Osteoblast (primary cell): Measurements from ENCODE around the gene TENT5C. TPM values are rescaled to one million over a fixed set of nuclear protein-coding genes. Genes with fewer than 3 reads are reported as not detected.

ENCODE experiments used
- DNase-seq: peaks from one replicate; pipeline ENCODE4 v3.0.0; 2011; ENCODE audit warnings: low spot score, mixed read lengths; ENCODE audit not compliant: insufficient read length; ENCODE audit errors: missing footprints
- H2AFZ ChIP-seq: 2 replicates; pipeline ENCODE4 v1.6.0; 2011; ENCODE audit warnings: mild to moderate bottlenecking, low read length
- H3K27ac ChIP-seq: 2 replicates; pipeline ENCODE4 v1.5.1; 2011; ENCODE audit warnings: mild to moderate bottlenecking, low read depth, low read length, moderate library complexity
- H3K27me3 ChIP-seq: 2 replicates; pipeline ENCODE4 v1.6.0; 2012; ENCODE audit warnings: mild to moderate bottlenecking, control low read depth, inconsistent platforms, low read length, moderate library complexity; ENCODE audit not compliant: insufficient read depth
- H3K36me3 ChIP-seq: 2 replicates; pipeline ENCODE4 v1.5.1; 2011; ENCODE audit warnings: mild to moderate bottlenecking, low read length, control low read depth, moderate library complexity; ENCODE audit not compliant: insufficient read depth
- H3K4me1 ChIP-seq: 2 replicates; pipeline ENCODE4 v1.5.1; 2011; ENCODE audit warnings: mild to moderate bottlenecking, low read length, control low read depth, moderate library complexity; ENCODE audit not compliant: insufficient read depth
- H3K4me2 ChIP-seq: 2 replicates; pipeline ENCODE4 v1.6.0; 2011; ENCODE audit warnings: mild to moderate bottlenecking, low read length; ENCODE audit not compliant: insufficient read depth
- H3K4me3 ChIP-seq: fragments of 200-600 bp; sonication (generic); 3 replicates; pipeline ENCODE4 v1.5.1; 2012; ENCODE audit warnings: mild to moderate bottlenecking, low read length, inconsistent platforms; ENCODE audit not compliant: insufficient read depth
- H3K79me2 ChIP-seq: 2 replicates; pipeline ENCODE4 v1.6.0; 2012; ENCODE audit warnings: mild to moderate bottlenecking, low read length, control low read depth, inconsistent platforms; ENCODE audit not compliant: insufficient read depth
- H3K9me3 ChIP-seq: 2 replicates; pipeline ENCODE4 v1.5.1; 2011; ENCODE audit warnings: low read depth, low read length, control low read depth
- H4K20me1 ChIP-seq: 2 replicates; pipeline ENCODE4 v1.6.0; 2012; ENCODE audit warnings: mild to moderate bottlenecking, low read length, control low read depth; ENCODE audit not compliant: insufficient read depth
- total RNA-seq: library from RNA; depleted of rRNA; stranded (reverse); fragments of >200 nt; gene quantifications from 2 replicates; pipeline ENCODE4 v1.2.3, GENCODE V29; 2012
- TF ChIP-seq, protein P1 (sequence below): IDR thresholded peaks from 2 replicates; pipeline ENCODE4 v1.5.1; 2011; ENCODE audit warnings: mild to moderate bottlenecking, low read depth, low read length, moderate library complexity; ENCODE audit errors: extremely low read depth

The TENT5C gene
- total RNA-seq, 1 donor: 0.36 TPM

DNA sequence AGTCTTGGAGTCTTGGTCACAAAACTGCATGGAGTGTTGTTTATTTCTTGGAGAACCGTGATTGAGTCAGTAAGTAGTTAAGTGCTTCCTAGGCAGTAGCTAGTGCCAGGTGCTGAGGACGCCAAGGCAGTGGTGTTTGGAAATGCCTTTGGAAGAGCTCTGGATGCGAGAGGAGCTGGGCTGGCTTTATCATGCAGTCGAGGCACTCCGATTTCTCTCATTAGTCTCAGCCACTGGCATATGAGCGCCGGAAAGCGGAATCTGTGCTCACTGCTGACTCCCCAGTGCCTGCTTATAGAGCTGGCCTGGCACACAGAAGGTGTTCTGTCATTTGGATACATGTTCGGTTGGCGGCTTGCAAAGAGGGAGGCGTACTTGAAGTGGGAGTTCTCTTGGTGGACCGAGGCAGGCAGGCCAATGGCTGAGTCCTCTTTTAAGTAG lies 3.6 kb downstream of the TENT5C start:
- H2AFZ ChIP-seq: no peak overlapping the region
- TF ChIP-seq, protein P1, sequence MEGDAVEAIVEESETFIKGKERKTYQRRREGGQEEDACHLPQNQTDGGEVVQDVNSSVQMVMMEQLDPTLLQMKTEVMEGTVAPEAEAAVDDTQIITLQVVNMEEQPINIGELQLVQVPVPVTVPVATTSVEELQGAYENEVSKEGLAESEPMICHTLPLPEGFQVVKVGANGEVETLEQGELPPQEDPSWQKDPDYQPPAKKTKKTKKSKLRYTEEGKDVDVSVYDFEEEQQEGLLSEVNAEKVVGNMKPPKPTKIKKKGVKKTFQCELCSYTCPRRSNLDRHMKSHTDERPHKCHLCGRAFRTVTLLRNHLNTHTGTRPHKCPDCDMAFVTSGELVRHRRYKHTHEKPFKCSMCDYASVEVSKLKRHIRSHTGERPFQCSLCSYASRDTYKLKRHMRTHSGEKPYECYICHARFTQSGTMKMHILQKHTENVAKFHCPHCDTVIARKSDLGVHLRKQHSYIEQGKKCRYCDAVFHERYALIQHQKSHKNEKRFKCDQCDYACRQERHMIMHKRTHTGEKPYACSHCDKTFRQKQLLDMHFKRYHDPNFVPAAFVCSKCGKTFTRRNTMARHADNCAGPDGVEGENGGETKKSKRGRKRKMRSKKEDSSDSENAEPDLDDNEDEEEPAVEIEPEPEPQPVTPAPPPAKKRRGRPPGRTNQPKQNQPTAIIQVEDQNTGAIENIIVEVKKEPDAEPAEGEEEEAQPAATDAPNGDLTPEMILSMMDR: no peak
- H3K4me3 ChIP-seq: no peak overlapping the region
- no peak overlapping the region for H3K27ac ChIP-seq
- DNase-seq: no peak
- H3K9me3 ChIP-seq: no peaks in the 10 kb centered on the region
- no peaks in the 10 kb centered on the region for H3K36me3 ChIP-seq
- H3K27me3 ChIP-seq: peaks cover 37% of the 10 kb centered on the region
- H3K4me2 ChIP-seq: no peak overlapping the region
- H4K20me1 ChIP-seq: no peaks in the 10 kb centered on the region
- no peaks in the 10 kb centered on the region for H3K79me2 ChIP-seq
- peaks cover 36% of the 10 kb centered on the region for H3K4me1 ChIP-seq

DNA sequence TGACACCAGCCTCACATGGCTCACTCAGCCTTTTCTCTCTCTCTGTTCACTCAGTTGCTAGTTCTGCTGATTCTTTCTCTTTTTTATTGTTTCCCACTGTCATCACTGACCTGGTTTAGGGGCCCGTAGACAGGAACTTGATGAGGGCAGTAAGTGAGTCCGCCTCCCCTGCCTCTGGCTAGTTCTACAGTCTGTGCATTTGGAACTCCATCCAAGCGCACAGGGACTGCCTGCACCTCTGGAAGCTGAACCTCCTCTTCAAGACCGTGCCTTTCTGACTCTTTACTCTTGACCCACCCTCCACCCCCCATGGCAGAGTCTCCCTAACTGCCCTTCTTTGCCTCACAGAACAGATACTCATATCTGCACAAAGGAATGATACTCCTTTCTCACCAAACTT lies 4.2 kb downstream of the TENT5C start:
- Histone ChIP-seq H3K4me1 (peaks cover 34% of the 10 kb centered on the region), H3K9me3 (no peaks in the 10 kb centered on the region), H3K4me2 (no peak overlapping the region), H3K27me3 (peaks cover 32% of the 10 kb centered on the region), H2AFZ (no peak overlapping the region), H3K36me3 (no peaks in the 10 kb centered on the region), H3K4me3 (no peak overlapping the region), H4K20me1 (no peaks in the 10 kb centered on the region), H3K79me2 (no peaks in the 10 kb centered on the region), H3K27ac (no peak overlapping the region)
- TF ChIP-seq, protein P1: no peak
- no peak for DNase-seq

DNA sequence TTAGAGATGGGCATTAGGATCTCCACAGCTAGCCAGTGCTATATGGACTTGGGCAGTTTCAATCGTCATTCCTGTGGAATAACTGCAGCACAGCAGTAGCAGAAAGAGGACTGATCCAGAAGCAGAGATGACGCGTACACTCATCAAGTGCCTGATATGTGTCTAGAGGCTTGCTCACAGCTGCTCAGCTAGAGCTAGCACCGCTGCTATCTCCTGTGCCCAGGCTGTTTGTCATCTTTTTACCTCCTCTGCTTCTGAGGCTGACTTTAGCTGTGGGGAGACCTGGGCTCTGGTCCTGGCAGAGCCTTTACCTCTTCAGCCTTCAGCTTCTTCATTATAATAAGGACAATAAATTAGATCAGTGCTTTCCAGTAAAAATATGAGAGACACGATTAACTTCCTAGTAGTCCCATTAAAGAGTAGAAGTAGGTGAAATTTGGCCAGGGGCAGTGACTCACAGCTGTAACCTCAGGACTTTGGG lies 5.3 kb downstream of the TENT5C start:
- no peak for DNase-seq
- Histone ChIP-seq H3K4me2 (no peak overlapping the region), H3K79me2 (no peaks in the 10 kb centered on the region), H3K4me1 (peaks cover 26% of the 10 kb centered on the region), H3K4me3 (no peak overlapping the region), H3K9me3 (no peaks in the 10 kb centered on the region), H3K36me3 (no peaks in the 10 kb centered on the region), H3K27me3 (peaks cover 29% of the 10 kb centered on the region), H2AFZ (no peak overlapping the region), H4K20me1 (no peaks in the 10 kb centered on the region), H3K27ac (no peak overlapping the region)
- TF ChIP-seq, protein P1: no peak

DNA sequence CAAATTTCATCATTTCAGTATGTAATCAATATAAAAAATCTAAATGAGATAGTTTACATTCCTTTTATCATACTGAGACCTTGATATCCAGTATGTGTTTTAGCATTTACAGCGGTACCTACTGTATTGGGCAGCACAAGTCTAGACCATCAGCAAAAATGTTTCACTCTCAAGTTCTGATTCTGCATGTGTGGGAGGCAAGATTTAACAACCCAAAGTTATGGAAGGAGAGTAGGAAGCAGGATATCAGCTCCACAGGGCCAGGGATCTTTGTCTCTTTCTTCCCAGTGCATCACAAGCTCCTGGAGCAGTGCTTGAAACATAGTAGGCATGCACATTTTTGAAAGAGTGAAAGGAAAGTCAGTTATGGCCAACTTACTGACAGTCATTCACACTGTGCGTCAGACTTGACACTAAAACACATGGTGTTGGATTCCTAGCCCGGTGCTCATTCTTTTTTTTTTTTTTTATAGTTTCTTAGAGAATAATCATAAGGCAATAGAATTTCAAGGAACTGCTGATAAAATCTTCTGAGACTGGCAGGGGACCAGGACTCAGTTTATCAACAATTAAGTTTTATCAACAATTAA lies 6.1 kb downstream of the TENT5C start:
- Histone ChIP-seq H4K20me1 (no peaks in the 10 kb centered on the region), H3K79me2 (no peaks in the 10 kb centered on the region), H3K4me1 (peaks cover 20% of the 10 kb centered on the region), H3K27ac (no peak overlapping the region), H3K27me3 (peaks cover 24% of the 10 kb centered on the region), H3K36me3 (no peaks in the 10 kb centered on the region), H3K9me3 (no peaks in the 10 kb centered on the region), H3K4me3 (no peak overlapping the region), H3K4me2 (no peak overlapping the region), H2AFZ (no peak overlapping the region)
- no peak for DNase-seq
- TF ChIP-seq, protein P1: no peak
